MM.1S (cell line): ENCODE results near the gene PODXL2.

Experiments
- CTCF ChIP-seq: fragments of 300-600 bp; sonication (generic); IDR thresholded peaks from 2 replicates; pipeline ENCODE4 v1.5.1; 2016; ENCODE audit warnings: antibody characterized with exemption, low read length, mixed read lengths
- EZH2 ChIP-seq: fragments of 300-600 bp; sonication (generic); optimal IDR thresholded peaks from 2 replicates; pipeline ENCODE3; 2017; ENCODE audit warnings: low read depth, mild to moderate bottlenecking, antibody characterized with exemption, low read length, mixed read lengths
- EZH2phosphoT487 ChIP-seq: fragments of 300-600 bp; sonication (generic); IDR thresholded peaks from 2 replicates; pipeline ENCODE4 v1.6.1; 2018; ENCODE audit warnings: antibody characterized with exemption, low read length

- TF ChIP-seq EZH2, result no peak
- TF ChIP-seq CTCF, result no peak
- TF ChIP-seq EZH2phosphoT487, result no peak
These were observed 28.1 kb upstream of the PODXL2 start for GRCh38 chr3:127600749-127601456.
